ENCODE measurements around the gene OR8D4. TPM values are rescaled to one million over a fixed set of nuclear protein-coding genes. Genes with fewer than 3 reads are reported as not detected.

The OR8D4 gene
- total RNA-seq (2022; extraction: Qiagen RNA extraction; ENCODE audit: low read depth): not detected in 5 replicates

DNA sequence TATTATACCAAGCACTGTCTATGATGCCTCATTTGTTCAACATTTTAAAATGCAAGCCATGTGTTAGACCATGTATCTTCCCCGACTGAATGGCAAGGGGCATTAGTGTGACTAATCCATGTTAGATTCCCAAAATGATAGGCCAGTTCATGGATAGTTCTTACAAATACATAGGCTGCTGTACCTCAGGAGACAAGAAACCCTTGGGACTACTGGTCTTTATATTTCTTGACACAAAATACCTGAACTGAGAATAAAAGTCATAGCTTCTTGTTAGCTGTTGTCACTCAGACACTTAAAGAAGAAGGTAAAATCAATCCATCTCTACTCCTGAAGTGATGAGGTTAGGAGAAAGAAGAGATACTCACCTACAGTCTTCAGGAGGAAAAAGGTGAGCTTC, at the start of gene OR8D4:
Gene OR8D4, plus strand, starts transcription at position 301 of the 400 bp plus-strand sequence. CDS start 4,265 bp downstream, outside the sequence.

DNA sequence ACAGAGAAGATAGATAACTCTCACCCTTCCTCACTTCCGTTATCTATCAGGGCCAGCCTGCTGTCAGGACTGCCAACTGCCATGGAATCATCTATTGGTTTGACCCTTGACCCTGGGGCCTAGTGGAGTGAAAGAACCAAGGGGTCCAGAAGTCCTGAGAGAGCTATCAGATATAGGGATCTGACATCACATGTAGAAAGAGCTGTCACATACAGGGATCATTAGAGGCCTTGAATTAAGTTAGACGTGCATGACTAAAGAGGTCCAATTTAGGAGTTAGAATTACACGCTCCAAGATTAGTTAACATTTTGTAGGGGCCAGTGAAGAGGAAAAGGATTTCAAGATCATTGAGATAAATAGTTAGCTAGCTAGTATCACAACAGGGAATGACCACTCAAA, 16.4 kb upstream of the OR8D4 start, which contains the start of gene TMEM225:
Gene TMEM225, minus strand, starts transcription at position 101 of the 400 bp plus-strand sequence. CDS start 245 bp downstream, outside the sequence.

GRCh38 chr11:123939317-123939716, 37.4 kb downstream of the OR8D4 start, which contains the start of gene OR4D5:
OR4D5 (plus strand) TSS chr11:123939617; CDS start chr11:123939617, 0 bp downstream.

GRCh38 chr11:123943738-123944137, 41.8 kb downstream of the OR8D4 start, which contains the start of gene OR6T1:
OR6T1 (minus strand) TSS chr11:123943838; CDS start chr11:123943838, 0 bp downstream.

Other genes with a start within 250 kb of the OR8D4 start
- 0.14 to 0.23 TPM (median 0.15 TPM) in 5 replicates for gene SCN3B, start 247.5 kb upstream of the OR8D4 start, total RNA-seq (2022; extraction: Qiagen RNA extraction; ENCODE audit: low read depth)
- gene ZNF202, start 160.5 kb upstream of the OR8D4 start, total RNA-seq (2022; extraction: Qiagen RNA extraction; ENCODE audit: low read depth): 8.9 to 11.1 TPM (median 9.5 TPM) in 5 replicates
- gene OR6X1, start 147.6 kb upstream of the OR8D4 start, total RNA-seq (2022; extraction: Qiagen RNA extraction; ENCODE audit: low read depth): not detected in 5 replicates
- gene OR6M1, start 95.8 kb upstream of the OR8D4 start, total RNA-seq (2022; extraction: Qiagen RNA extraction; ENCODE audit: low read depth): not detected in 5 replicates
- not detected in 5 replicates for gene TMEM225, start 16.5 kb upstream of the OR8D4 start, total RNA-seq (2022; extraction: Qiagen RNA extraction; ENCODE audit: low read depth)
- gene OR4D5, start 37.5 kb downstream of the OR8D4 start, total RNA-seq (2022; extraction: Qiagen RNA extraction; ENCODE audit: low read depth): not detected in 5 replicates
- not detected in 5 replicates for gene OR6T1, start 41.7 kb downstream of the OR8D4 start, total RNA-seq (2022; extraction: Qiagen RNA extraction; ENCODE audit: low read depth)
- gene OR10S1, start 75.6 kb downstream of the OR8D4 start, total RNA-seq (2022; extraction: Qiagen RNA extraction; ENCODE audit: low read depth): not detected in 5 replicates
- not detected in 5 replicates for gene OR10G6, start 93.0 kb downstream of the OR8D4 start, total RNA-seq (2022; extraction: Qiagen RNA extraction; ENCODE audit: low read depth)
- gene OR10G4, start 110.8 kb downstream of the OR8D4 start, total RNA-seq (2022; extraction: Qiagen RNA extraction; ENCODE audit: low read depth): not detected in 5 replicates
- gene OR10G9, start 120.8 kb downstream of the OR8D4 start, total RNA-seq (2022; extraction: Qiagen RNA extraction; ENCODE audit: low read depth): not detected in 5 replicates
- gene OR10G8, start 124.6 kb downstream of the OR8D4 start, total RNA-seq (2022; extraction: Qiagen RNA extraction; ENCODE audit: low read depth): not detected in 5 replicates
- not detected in 5 replicates for gene OR10G7, start 139.2 kb downstream of the OR8D4 start, total RNA-seq (2022; extraction: Qiagen RNA extraction; ENCODE audit: low read depth)
- 0.22 to 0.37 TPM (median 0.30 TPM) in 5 replicates for gene VWA5A, start 213.3 kb downstream of the OR8D4 start, total RNA-seq (2022; extraction: Qiagen RNA extraction; ENCODE audit: low read depth)

All from A549 treated with CpdA at 1 μM for 4 hours (cell line).